NCI-H526 (cell line): ENCODE results near the gene GZMM.

Experiments
- DNase-seq, 2 experiments: peaks; one replicate each; lab custom pipeline; 2025; lab: John Stamatoyannopoulos, UW

GZMM gene

DNA sequence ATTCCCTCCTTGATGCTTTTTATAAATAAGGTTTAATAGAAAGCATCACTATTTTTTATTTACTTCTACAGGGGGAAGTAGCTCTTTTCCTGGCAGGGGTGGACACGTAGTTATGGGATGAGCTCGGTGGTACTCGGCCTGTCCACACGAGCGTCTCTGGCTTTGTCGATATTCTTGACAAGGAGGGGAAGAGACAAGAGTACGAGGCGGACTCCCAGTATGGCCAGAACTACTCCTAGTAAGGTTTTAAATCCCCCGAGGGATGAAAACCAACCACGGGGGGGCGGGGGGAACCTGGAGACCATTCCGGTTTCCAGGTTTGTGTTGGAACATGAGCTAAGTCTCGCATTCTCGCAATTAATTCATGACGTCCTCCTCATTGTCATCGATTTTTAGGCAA is 23.0 kb downstream of the GZMM start:
- DNase-seq = no peak

GRCh38 chr19:567296-567900 is 23.5 kb downstream of the GZMM start:
- DNase-seq = no peak

DNA sequence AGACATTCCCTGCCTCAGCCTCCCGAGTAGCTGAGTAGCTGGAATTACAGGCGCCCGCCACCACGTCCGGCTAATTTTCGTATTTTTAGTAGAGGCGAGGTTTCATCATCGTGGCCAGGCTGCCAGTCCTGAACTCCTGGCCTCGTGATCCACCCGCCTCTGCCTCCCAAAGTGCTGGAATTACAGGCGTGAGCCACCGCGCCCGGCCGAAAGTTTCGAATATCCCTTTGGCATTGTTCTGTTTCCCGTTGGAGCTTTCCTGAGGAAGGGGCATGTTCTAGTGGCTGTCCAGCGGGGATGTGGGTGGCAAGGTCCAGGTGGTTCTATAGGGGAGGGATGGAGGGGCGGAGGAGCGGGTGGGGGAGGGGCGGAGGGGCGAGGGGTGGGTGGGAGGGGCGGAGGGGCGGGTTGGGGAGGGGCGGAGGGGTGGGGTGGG is 26.4 kb downstream of the GZMM start:
- DNase-seq = no peak

DNA sequence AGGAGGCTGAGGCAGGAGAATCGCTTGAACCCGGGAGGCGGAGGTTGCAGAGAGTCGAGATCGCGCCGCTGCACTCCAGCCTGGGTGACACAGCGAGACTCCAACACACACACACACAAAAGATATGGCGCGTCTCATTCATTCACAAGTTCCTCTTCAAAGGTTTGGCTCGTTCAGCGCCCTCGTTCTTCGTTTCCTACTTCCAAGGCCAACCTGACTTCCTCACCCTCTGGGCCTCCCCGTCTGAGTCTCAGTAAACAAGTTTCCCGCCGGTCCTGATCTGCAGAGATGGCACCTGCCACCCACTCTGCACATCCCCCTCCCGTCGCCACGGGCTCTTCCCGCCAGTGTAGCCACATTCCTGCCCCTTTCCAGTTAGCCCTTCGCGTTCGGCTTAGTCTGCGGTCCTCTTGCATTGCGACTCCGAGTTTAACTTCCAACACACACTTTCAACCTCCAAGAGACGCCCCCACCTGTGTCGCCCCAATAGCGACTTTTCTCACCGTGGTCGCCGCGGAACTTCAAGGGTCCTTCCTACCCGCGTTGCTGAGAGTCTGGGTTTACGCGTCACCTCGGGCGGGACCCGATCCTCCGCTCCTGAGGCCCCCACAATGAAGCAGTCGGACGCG is 27.2 kb downstream of the GZMM start:
- DNase-seq = peak; percentile 60 to 75

- DNase-seq = peak in 1 of 2 experiments; percentile 42
These were observed 27.7 kb downstream of the GZMM start for GRCh38 chr19:571566-571974.

DNA sequence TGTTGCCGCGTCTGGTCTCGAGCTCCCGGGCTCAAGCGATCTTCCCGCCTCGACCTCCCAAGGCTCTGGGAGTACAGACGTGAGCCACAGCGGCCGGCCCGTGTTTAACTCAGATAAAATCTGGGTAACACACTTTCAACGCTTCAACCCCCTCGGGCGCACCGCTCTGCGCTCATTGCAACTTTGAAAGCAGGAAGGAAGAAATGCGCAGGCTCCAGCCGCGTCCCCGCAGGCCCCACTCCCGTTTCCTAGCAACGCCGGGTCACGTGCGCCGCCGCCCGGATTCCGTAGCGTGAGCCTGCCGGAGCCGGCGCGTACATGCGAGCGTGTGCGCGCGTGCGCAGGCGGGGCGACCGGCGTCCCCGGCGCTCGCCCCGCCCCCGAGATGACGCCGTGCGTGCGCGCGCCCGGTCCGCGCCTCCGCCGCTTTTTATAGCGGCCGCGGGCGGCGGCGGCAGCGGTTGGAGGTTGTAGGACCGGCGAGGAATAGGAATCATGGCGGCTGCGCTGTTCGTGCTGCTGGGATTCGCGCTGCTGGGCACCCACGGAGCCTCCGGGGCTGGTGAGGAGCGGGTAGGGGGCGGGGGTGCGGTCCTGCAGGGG is 28.4 kb downstream of the GZMM start, which contains the start of gene BSG:
Gene BSG (plus strand): TSS at position 457 of the 603 bp plus-strand sequence. CDS start 39 bp downstream, at position 496.
- DNase-seq = peak; percentile 81 to 97

DNA sequence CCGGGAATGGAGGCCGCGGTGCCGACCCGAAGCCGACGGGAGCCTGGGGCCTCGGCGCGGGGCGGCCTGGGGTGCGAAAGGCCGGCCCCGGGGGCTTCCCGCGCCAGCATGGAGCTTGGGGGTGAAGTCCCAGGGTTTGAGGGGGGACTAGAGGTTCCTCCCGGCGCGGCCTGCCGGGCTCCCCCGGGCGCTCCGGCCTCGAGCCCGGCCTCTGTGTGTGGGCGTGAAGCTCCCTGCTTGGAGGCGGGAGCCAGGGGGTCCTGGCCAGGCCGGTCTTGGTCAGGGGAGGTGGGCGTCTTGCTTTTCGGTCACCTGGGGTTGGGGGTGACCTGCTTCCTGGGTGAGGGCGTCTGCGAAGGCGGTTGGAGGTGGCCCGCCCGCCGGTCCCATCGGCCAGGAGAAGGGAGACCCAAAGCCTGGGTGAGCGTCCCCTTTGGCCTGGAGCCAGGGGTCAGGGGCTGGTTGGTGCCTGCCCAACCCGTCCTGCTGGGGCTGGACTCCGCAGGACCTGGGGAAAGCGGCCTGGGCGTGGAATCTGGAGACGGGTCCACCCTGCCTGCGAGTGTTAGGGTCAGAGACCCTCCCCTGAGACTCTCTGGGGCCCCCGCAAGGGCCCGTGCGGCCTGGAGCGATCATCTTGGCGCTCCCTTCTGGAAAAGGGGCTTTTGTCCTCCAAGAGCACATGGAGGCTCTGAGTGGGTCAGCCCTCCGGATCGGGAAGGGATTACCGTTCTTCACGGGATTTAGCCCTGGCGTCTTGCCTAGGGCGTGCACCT is 29.1 kb downstream of the GZMM start:
- DNase-seq = no peak

GRCh38 chr19:573519-573825 is 29.6 kb downstream of the GZMM start:
- DNase-seq = no peak

GRCh38 chr19:574658-575526 is 31.0 kb downstream of the GZMM start:
- DNase-seq = peak in 1 of 2 experiments; percentile 56

DNA sequence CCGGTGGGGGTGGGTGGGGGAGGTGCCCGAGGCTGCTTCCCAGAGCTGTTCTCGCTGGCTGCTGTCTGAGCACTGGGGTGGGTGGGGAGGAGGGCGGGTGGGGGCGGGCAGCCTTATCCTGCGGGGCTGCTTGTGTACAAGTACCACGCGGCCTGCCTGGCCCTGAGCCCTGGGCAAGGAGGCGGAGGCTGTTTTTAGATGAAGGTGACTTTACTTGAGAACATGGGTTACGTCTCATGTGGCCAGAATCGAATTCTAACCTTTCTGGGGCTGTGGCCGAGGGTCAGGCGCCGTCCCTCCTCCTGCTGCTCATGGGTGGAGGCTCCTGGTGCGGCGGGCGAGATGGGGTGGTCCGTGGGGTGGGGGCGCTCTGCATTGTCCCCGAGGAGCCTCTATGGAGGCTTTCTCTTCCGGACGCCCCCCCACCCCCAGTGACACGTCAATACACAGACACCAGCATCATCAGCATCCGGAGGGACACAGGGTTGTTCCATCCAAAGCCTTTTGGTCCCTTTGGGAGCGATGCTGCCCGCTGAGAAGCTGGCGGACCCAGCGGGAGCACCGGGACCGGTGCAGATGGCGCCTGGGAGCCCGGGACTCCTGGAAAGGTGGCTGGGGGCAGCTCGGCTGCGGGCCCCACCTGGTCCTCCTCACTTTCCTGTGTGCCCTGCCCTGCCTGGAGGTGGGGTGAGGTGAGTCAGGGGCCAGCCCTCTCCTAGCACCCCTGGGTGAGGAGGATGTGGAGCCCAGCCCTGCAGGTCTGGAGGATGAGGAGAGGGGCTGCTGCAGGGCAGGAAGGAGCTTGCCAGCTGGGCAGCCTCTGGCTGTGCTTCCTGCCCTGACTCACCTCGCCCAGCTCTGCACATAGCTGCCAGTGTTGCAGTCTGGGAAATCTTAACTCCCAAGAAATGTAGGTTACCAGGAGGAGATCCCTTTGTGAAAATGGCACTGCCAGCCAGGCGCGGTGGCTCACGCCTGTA is 32.0 kb downstream of the GZMM start:
- no peak for DNase-seq

- no peak for DNase-seq
These were observed 33.0 kb downstream of the GZMM start for GRCh38 chr19:576768-577438.

DNA sequence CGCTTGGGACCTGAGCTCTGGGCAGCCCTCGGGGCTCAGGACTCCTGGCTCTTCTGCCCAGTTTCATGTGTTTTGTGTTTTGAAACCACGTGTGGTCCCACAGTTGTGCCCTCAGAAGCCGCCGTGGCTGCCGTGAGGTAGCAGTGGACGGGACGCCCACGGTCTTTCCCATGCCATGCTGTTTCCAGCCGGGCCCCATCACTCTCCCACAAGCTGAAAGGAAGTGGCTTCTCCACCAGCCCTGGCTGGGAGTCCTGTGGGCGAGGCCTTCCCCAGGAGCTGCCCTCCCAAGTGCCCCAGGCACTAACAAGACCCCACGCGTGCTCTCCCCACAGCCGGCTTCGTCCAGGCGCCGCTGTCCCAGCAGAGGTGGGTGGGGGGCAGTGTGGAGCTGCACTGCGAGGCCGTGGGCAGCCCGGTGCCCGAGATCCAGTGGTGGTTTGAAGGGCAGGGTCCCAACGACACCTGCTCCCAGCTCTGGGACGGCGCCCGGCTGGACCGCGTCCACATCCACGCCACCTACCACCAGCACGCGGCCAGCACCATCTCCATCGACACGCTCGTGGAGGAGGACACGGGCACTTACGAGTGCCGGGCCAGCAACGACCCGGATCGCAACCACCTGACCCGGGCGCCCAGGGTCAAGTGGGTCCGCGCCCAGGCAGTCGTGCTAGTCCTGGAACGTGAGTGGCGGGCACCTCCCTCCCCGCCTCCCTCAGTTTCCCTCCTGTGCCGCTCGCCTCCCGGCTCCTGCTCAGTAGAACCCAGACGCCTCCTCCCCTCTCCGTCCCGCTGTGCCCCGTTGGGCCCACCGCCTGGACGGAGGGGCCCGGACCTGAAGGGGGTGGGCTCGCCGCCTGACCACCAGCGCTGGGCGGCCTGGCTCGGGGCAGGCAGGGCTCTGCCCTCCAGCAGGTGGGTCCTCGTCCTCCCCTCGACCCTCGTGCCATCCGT is 33.9 kb downstream of the GZMM start:
- no peak for DNase-seq

DNA sequence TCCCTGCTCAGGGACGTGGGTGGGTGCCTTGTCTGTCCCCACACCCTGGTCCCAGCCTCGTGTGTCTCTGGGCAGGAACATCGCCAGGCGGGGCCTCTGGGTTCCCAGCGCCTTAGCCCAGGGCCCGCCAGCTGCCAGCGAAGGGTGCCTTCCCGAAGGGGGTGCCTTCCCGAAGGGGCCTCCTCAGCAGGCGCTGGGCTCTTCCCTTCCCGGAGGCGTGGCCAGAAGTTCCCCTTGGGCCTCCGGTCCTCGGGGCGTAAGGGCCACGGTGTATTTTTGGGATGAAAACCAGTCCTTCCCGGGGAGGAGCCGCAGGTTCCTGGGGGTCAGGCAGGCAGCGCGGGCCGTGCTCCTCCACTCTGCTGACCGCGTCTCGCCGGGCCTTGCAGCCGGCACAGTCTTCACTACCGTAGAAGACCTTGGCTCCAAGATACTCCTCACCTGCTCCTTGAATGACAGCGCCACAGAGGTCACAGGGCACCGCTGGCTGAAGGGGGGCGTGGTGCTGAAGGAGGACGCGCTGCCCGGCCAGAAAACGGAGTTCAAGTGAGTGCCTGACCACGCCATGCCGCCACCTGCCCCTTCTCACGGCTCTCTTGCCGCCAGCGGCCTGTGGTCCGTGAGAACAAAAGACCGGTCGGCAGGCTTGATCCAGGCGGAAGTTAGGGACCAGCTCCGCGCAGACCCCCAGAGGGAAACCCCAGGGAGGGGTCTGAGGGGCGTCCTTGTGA is 35.4 kb downstream of the GZMM start:
- no peak for DNase-seq

- DNase-seq = no peak
These were observed 35.9 kb downstream of the GZMM start for GRCh38 chr19:579842-580155.

GRCh38 chr19:580274-580835 is 36.5 kb downstream of the GZMM start:
- no peak for DNase-seq

DNA sequence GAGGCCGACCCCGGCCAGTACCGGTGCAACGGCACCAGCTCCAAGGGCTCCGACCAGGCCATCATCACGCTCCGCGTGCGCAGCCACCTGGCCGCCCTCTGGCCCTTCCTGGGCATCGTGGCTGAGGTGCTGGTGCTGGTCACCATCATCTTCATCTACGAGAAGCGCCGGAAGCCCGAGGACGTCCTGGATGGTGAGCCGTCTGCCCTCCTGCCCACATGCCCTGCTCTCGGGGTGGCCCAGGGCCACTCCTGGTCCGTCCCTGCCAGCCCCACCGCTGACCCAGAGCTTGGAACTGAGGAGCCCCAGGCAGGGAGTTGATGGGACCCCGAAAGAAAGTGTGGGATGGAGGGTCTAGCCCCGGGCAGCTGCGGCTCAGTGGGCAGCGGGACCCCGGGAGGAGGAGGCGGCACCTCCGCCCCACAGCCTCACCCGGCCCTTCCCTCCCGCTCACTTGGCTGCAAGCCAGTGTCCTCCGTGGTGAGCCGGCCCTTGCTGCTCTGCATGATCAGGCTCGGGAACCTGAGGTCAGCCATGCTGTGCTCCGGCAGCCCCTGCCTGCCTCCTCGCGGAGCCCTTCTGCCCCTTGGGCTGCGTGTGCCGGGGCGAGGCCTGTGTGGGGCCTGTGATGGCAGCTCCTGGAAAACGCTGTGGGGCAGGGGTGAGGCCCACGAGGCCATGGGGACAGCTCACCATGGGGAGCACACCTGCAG is 37.7 kb downstream of the GZMM start:
- no peak for DNase-seq

- no peak for DNase-seq
These were observed 38.8 kb downstream of the GZMM start for GRCh38 chr19:582497-583197.
